Activated naive CD8-positive, alpha-beta T cell treated with anti-CD3 and anti-CD28 coated beads for 36 hours (primary cell): ENCODE data around the gene PDE4B. TPM values are rescaled to one million over a fixed set of nuclear protein-coding genes. Genes with fewer than 3 reads are reported as not detected.

Source experiments
- DNase-seq: peaks from one replicate; pipeline ENCODE4 v3.0.0; 2021
- H3K27ac Mint-ChIP-seq: one replicate; pipeline ENCODE4 v1.8.0; 2022; ENCODE audit warnings: mild to moderate bottlenecking, moderate library complexity, mixed read lengths
- H3K27me3 Mint-ChIP-seq: one replicate; pipeline ENCODE4 v1.8.0; 2022; ENCODE audit warnings: mild to moderate bottlenecking, mixed read lengths
- H3K36me3 Mint-ChIP-seq: one replicate; pipeline ENCODE4 v1.8.0; 2021; ENCODE audit warnings: mild to moderate bottlenecking, mixed read lengths
- H3K4me1 Mint-ChIP-seq: one replicate; pipeline ENCODE4 v1.8.0; 2021; ENCODE audit warnings: mixed read lengths
- H3K4me3 Mint-ChIP-seq: one replicate; pipeline ENCODE4 v1.8.0; 2022; ENCODE audit warnings: mild to moderate bottlenecking, moderate library complexity, mixed read lengths
- H3K9me3 Mint-ChIP-seq: one replicate; pipeline ENCODE4 v1.8.0; 2022; ENCODE audit warnings: mixed read lengths
- total RNA-seq, 2 experiments: library from RNA; stranded (reverse); gene quantifications; one replicate each; pipeline ENCODE4 v1.2.3, GENCODE V29; 2021

PDE4B gene
- total RNA-seq, 2 experiments from 2014 or later = 22.3 to 24.6 TPM

- H3K27me3 Mint-ChIP-seq = no peaks in the 10 kb centered on the region
- H3K4me3 Mint-ChIP-seq = no peak overlapping the region
- H3K36me3 Mint-ChIP-seq = no peaks in the 10 kb centered on the region
- no peak overlapping the region for H3K27ac Mint-ChIP-seq
- DNase-seq = no peak
- H3K9me3 Mint-ChIP-seq = no peaks in the 10 kb centered on the region
- H3K4me1 Mint-ChIP-seq = peaks cover 63% of the 10 kb centered on the region
Observed at GRCh38 chr1:66265268-66265667, 472.6 kb downstream of the PDE4B start.

GRCh38 chr1:66265796-66266195 lies 473.1 kb downstream of the PDE4B start:
- no peak for DNase-seq
- no peak overlapping the region for H3K4me3 Mint-ChIP-seq
- H3K9me3 Mint-ChIP-seq = no peaks in the 10 kb centered on the region
- H3K4me1 Mint-ChIP-seq = peaks cover 62% of the 10 kb centered on the region
- no peaks in the 10 kb centered on the region for H3K36me3 Mint-ChIP-seq
- H3K27me3 Mint-ChIP-seq = no peaks in the 10 kb centered on the region
- H3K27ac Mint-ChIP-seq = no peak overlapping the region

- H3K4me3 Mint-ChIP-seq = no peak overlapping the region
- no peak overlapping the region for H3K27ac Mint-ChIP-seq
- no peaks in the 10 kb centered on the region for H3K9me3 Mint-ChIP-seq
- H3K27me3 Mint-ChIP-seq = no peaks in the 10 kb centered on the region
- no peak for DNase-seq
- H3K36me3 Mint-ChIP-seq = no peaks in the 10 kb centered on the region
- peaks cover 62% of the 10 kb centered on the region for H3K4me1 Mint-ChIP-seq
Observed at GRCh38 chr1:66266350-66266749, 473.7 kb downstream of the PDE4B start.

- DNase-seq = no peak
- no peaks in the 10 kb centered on the region for H3K9me3 Mint-ChIP-seq
- H3K36me3 Mint-ChIP-seq = no peaks in the 10 kb centered on the region
- peaks cover 62% of the 10 kb centered on the region for H3K4me1 Mint-ChIP-seq
- H3K27me3 Mint-ChIP-seq = no peaks in the 10 kb centered on the region
- no peak overlapping the region for H3K27ac Mint-ChIP-seq
- H3K4me3 Mint-ChIP-seq = no peak overlapping the region
Observed at GRCh38 chr1:66266756-66267155, 474.1 kb downstream of the PDE4B start.

GRCh38 chr1:66267201-66267940 lies 474.7 kb downstream of the PDE4B start:
- Mint-ChIP-seq H3K27me3 (no peaks in the 10 kb centered on the region), H3K36me3 (no peaks in the 10 kb centered on the region), H3K9me3 (no peaks in the 10 kb centered on the region), H3K4me1 (peaks cover 63% of the 10 kb centered on the region), H3K4me3 (no peak overlapping the region), H3K27ac (no peak overlapping the region)
- no peak for DNase-seq

GRCh38 chr1:66269222-66269621 lies 476.5 kb downstream of the PDE4B start:
- DNase-seq = no peak
- Mint-ChIP-seq H3K4me1 (peaks cover 58% of the 10 kb centered on the region), H3K9me3 (no peaks in the 10 kb centered on the region), H3K36me3 (peaks cover 4% of the 10 kb centered on the region), H3K4me3 (no peak overlapping the region), H3K27ac (no peak overlapping the region), H3K27me3 (no peaks in the 10 kb centered on the region)

GRCh38 chr1:66270119-66270812 lies 477.6 kb downstream of the PDE4B start:
- H3K4me1 Mint-ChIP-seq = peaks cover 58% of the 10 kb centered on the region
- H3K27ac Mint-ChIP-seq = peak overlapping the region; percentile 36
- H3K4me3 Mint-ChIP-seq = no peak overlapping the region
- H3K36me3 Mint-ChIP-seq = peaks cover 4% of the 10 kb centered on the region
- no peak for DNase-seq
- H3K9me3 Mint-ChIP-seq = peaks cover 1% of the 10 kb centered on the region
- no peaks in the 10 kb centered on the region for H3K27me3 Mint-ChIP-seq

GRCh38 chr1:66271216-66271903 lies 478.7 kb downstream of the PDE4B start:
- H3K4me1 Mint-ChIP-seq = peaks cover 58% of the 10 kb centered on the region
- DNase-seq = peak; percentile 46
- H3K4me3 Mint-ChIP-seq = peak overlapping the region; percentile 3

GRCh38 chr1:66271904-66272254 lies 479.2 kb downstream of the PDE4B start:
- no peak for DNase-seq
- H3K9me3 Mint-ChIP-seq = peaks cover 1% of the 10 kb centered on the region
- H3K4me3 Mint-ChIP-seq = peak overlapping the region; percentile 3
- H3K27me3 Mint-ChIP-seq = no peaks in the 10 kb centered on the region
- H3K36me3 Mint-ChIP-seq = peaks cover 5% of the 10 kb centered on the region
- H3K27ac Mint-ChIP-seq = peak overlapping the region; percentile 79
- peaks cover 58% of the 10 kb centered on the region for H3K4me1 Mint-ChIP-seq

More at GRCh38 chr1:66271216-66271903, 478.7 kb downstream of the PDE4B start:
- H3K9me3 Mint-ChIP-seq = peaks cover 1% of the 10 kb centered on the region
- H3K27ac Mint-ChIP-seq = peak overlapping the region; percentile 79
- H3K36me3 Mint-ChIP-seq = peaks cover 4% of the 10 kb centered on the region
- no peaks in the 10 kb centered on the region for H3K27me3 Mint-ChIP-seq

- no peak for DNase-seq
- Mint-ChIP-seq H3K36me3 (peaks cover 10% of the 10 kb centered on the region), H3K27me3 (no peaks in the 10 kb centered on the region), H3K27ac (peak overlapping the region; percentile 43), H3K4me1 (peaks cover 71% of the 10 kb centered on the region), H3K9me3 (peaks cover 4% of the 10 kb centered on the region), H3K4me3 (no peak overlapping the region)
Observed at GRCh38 chr1:66273656-66274055, 481.0 kb downstream of the PDE4B start.

- DNase-seq = no peak
- H3K36me3 Mint-ChIP-seq = peaks cover 10% of the 10 kb centered on the region
- H3K27ac Mint-ChIP-seq = peak overlapping the region; percentile 88
- H3K4me1 Mint-ChIP-seq = peaks cover 78% of the 10 kb centered on the region
- H3K27me3 Mint-ChIP-seq = no peaks in the 10 kb centered on the region
- H3K9me3 Mint-ChIP-seq = peaks cover 4% of the 10 kb centered on the region
- no peak overlapping the region for H3K4me3 Mint-ChIP-seq
Observed at GRCh38 chr1:66274634-66275033, 481.9 kb downstream of the PDE4B start.

- Mint-ChIP-seq H3K27ac (peak overlapping the region; percentile 88), H3K9me3 (peaks cover 4% of the 10 kb centered on the region), H3K4me1 (peaks cover 82% of the 10 kb centered on the region), H3K27me3 (no peaks in the 10 kb centered on the region), H3K4me3 (no peak overlapping the region), H3K36me3 (peaks cover 10% of the 10 kb centered on the region)
- no peak for DNase-seq
Observed at GRCh38 chr1:66275083-66275482, 482.4 kb downstream of the PDE4B start.

GRCh38 chr1:66275601-66276023 lies 482.9 kb downstream of the PDE4B start:
- peaks cover 10% of the 10 kb centered on the region for H3K36me3 Mint-ChIP-seq

GRCh38 chr1:66276218-66276617 lies 483.5 kb downstream of the PDE4B start:
- peaks cover 10% of the 10 kb centered on the region for H3K36me3 Mint-ChIP-seq
- H3K9me3 Mint-ChIP-seq = peaks cover 4% of the 10 kb centered on the region
- peak overlapping the region; percentile 22 for H3K4me3 Mint-ChIP-seq
- peaks cover 82% of the 10 kb centered on the region for H3K4me1 Mint-ChIP-seq
- DNase-seq = peak; percentile 34
- H3K27me3 Mint-ChIP-seq = no peaks in the 10 kb centered on the region
- peak overlapping the region; percentile 88 for H3K27ac Mint-ChIP-seq

More at GRCh38 chr1:66275601-66276023, 482.9 kb downstream of the PDE4B start:
- Mint-ChIP-seq H3K4me3 (peak overlapping the region; percentile 22), H3K4me1 (peaks cover 84% of the 10 kb centered on the region), H3K27ac (peak overlapping the region; percentile 88), H3K9me3 (peaks cover 4% of the 10 kb centered on the region), H3K27me3 (no peaks in the 10 kb centered on the region)
- DNase-seq = peak; percentile 52
